ENCODE results near the gene TBC1D8. TPM values are rescaled to one million over a fixed set of nuclear protein-coding genes. Genes with fewer than 3 reads are reported as not detected.

Gene TBC1D8
- total and polyA plus RNA-seq, 2 of the 13 experiments (the other 11 are each of a cell fraction or from before 2014, with no cell fraction given) = 45.1 to 95.4 TPM

- peak; percentile 91 for TF ChIP-seq SNAPC4 (CRISPR knock-in tag; IDR thresholded peaks at IDR 0.05)
- TF ChIP-seq ZNF451 (CRISPR knock-in tag; IDR thresholded peaks at IDR 0.05) = peak; percentile 99
- TF ChIP-seq, protein P1, sequence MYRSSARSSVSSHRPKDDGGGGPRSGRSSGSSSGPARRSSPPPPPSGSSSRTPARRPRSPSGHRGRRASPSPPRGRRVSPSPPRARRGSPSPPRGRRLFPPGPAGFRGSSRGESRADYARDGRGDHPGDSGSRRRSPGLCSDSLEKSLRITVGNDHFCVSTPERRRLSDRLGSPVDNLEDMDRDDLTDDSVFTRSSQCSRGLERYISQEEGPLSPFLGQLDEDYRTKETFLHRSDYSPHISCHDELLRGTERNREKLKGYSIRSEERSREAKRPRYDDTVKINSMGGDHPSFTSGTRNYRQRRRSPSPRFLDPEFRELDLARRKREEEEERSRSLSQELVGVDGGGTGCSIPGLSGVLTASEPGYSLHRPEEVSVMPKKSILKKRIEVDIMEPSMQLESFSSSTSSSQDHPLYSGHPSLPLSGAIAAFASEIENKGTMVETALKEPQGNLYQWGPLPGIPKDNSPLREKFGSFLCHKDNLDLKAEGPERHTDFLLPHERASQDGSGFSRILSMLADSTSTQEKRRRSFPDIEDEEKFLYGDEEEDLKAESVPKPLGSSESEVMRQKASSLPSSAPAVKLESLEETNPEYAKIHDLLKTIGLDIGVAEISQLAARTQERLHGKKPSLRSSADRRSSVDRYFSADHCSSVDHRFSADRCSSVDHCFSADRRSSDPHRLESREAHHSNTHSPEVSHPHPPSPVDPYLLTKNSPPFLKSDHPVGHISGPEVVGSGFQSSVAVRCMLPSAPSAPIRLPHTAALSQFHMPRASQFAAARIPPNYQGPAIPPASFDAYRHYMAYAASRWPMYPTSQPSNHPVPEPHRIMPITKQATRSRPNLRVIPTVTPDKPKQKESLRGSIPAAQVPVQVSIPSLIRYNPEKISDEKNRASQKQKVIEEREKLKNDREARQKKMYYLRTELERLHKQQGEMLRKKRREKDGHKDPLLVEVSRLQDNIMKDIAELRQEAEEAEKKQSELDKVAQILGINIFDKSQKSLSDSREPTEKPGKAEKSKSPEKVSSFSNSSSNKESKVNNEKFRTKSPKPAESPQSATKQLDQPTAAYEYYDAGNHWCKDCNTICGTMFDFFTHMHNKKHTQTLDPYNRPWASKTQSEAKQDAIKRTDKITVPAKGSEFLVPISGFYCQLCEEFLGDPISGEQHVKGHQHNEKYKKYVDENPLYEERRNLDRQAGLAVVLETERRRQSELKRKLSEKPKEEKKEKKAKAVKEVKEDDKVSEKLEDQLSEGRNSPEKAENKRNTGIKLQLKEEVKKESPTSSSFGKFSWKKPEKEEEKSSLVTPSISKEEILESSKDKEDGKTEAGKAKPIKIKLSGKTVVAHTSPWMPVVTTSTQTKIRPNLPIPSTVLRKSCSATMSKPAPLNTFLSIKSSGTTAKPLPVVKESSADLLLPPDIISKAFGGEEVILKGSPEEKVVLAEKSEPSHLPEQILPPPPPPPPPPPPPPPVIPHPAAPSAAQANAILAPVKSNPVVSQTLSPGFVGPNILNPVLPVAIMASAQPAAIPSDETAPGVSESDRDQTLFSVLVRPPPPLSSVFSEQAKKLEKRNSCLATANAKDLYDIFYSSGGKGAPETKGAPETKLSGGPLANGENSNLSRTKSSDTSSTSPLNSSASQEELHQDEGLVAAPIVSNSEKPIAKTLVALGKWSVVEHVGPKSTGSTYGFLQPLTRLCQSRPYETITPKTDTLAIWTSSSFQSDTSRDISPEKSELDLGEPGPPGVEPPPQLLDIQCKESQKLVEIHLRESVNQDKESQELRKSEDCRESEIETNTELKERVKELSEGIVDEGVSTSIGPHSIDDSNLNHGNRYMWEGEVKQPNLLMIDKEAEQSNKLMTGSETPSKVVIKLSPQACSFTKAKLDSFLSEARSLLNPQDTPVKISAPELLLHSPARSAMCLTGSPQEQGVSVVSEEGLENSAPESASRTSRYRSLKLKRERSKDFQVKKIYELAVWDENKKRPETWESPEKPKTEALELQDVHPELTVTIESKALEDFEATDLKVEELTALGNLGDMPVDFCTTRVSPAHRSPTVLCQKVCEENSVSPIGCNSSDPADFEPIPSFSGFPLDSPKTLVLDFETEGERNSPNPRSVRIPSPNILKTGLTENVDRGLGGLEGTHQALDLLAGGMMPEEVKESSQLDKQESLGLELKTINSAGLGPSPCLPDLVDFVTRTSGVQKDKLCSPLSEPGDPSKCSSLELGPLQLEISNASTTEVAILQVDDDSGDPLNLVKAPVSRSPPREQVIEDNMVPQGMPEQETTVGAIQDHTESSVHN (CRISPR knock-in tag; IDR thresholded peaks at IDR 0.05) = peak; percentile 99
- peak; percentile 74; the same call in 1 of the 2 replicates for TF ChIP-seq MLLT10 (CRISPR knock-in tag; IDR thresholded peaks at IDR 0.05)
- TF ChIP-seq HNF4A (CRISPR knock-in tag; IDR thresholded peaks at IDR 0.05) = peak; percentile 34; the same call in 1 of the 2 replicates
- TF ChIP-seq, protein P2, sequence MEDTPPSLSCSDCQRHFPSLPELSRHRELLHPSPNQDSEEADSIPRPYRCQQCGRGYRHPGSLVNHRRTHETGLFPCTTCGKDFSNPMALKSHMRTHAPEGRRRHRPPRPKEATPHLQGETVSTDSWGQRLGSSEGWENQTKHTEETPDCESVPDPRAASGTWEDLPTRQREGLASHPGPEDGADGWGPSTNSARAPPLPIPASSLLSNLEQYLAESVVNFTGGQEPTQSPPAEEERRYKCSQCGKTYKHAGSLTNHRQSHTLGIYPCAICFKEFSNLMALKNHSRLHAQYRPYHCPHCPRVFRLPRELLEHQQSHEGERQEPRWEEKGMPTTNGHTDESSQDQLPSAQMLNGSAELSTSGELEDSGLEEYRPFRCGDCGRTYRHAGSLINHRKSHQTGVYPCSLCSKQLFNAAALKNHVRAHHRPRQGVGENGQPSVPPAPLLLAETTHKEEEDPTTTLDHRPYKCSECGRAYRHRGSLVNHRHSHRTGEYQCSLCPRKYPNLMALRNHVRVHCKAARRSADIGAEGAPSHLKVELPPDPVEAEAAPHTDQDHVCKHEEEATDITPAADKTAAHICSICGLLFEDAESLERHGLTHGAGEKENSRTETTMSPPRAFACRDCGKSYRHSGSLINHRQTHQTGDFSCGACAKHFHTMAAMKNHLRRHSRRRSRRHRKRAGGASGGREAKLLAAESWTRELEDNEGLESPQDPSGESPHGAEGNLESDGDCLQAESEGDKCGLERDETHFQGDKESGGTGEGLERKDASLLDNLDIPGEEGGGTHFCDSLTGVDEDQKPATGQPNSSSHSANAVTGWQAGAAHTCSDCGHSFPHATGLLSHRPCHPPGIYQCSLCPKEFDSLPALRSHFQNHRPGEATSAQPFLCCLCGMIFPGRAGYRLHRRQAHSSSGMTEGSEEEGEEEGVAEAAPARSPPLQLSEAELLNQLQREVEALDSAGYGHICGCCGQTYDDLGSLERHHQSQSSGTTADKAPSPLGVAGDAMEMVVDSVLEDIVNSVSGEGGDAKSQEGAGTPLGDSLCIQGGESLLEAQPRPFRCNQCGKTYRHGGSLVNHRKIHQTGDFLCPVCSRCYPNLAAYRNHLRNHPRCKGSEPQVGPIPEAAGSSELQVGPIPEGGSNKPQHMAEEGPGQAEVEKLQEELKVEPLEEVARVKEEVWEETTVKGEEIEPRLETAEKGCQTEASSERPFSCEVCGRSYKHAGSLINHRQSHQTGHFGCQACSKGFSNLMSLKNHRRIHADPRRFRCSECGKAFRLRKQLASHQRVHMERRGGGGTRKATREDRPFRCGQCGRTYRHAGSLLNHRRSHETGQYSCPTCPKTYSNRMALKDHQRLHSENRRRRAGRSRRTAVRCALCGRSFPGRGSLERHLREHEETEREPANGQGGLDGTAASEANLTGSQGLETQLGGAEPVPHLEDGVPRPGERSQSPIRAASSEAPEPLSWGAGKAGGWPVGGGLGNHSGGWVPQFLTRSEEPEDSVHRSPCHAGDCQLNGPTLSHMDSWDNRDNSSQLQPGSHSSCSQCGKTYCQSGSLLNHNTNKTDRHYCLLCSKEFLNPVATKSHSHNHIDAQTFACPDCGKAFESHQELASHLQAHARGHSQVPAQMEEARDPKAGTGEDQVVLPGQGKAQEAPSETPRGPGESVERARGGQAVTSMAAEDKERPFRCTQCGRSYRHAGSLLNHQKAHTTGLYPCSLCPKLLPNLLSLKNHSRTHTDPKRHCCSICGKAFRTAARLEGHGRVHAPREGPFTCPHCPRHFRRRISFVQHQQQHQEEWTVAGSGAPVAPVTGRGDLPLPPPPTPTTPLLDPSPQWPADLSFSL (CRISPR knock-in tag; IDR thresholded peaks at IDR 0.05) = no peak; the same call in 1 of the 2 replicates
- peak; percentile 99 for TF ChIP-seq ZNF605 (CRISPR knock-in tag; IDR thresholded peaks at IDR 0.05)
- TF ChIP-seq CBX1 (IDR thresholded peaks at IDR 0.05; ENCODE audit: low read depth) = peak; percentile 96
Observed at GRCh38 chr2:101001691-101002561, 149.3 kb downstream of the TBC1D8 start, which contains the start of gene RPL31 (continued).

Data from HepG2 (cell line).